Fibroblast of lung (primary cell): ENCODE results near the gene ABHD15. TPM values are rescaled to one million over a fixed set of nuclear protein-coding genes. Genes with fewer than 3 reads are reported as not detected.

Source experiments
- DNase-seq, 2 donors: peaks; one replicate each; pipeline versions ENCODE4 v3.0.0 to v3.0.0-alpha.2; 2010; ENCODE audit warnings: low read depth in 2 of 2
- H2AFZ ChIP-seq: 2 replicates; pipeline ENCODE4 v1.5.1; 2012; ENCODE audit warnings: low read length, control low read depth, inconsistent platforms
- H3K27ac ChIP-seq: 2 replicates; pipeline ENCODE4 v1.5.1; 2011; ENCODE audit warnings: low read length, control low read depth; ENCODE audit not compliant: insufficient read depth
- H3K27me3 ChIP-seq: 2 replicates; pipeline ENCODE4 v1.5.1; 2011; ENCODE audit warnings: mild to moderate bottlenecking, low read length; ENCODE audit not compliant: control insufficient read depth, insufficient read depth
- H3K36me3 ChIP-seq: 2 replicates; pipeline ENCODE4 v1.5.1; 2011; ENCODE audit warnings: low read length; ENCODE audit not compliant: control insufficient read depth, insufficient read depth
- H3K4me1 ChIP-seq: 2 replicates; pipeline ENCODE4 v1.5.1; 2011; ENCODE audit warnings: low read length; ENCODE audit not compliant: control insufficient read depth, insufficient read depth; ENCODE audit errors: extremely low read depth
- H3K4me2 ChIP-seq: 2 replicates; pipeline ENCODE4 v1.5.1; 2011; ENCODE audit warnings: low read length, control low read depth; ENCODE audit not compliant: insufficient read depth; ENCODE audit errors: extremely low read depth
- H3K4me3 ChIP-seq, 4 experiments: fragments of 200-600 bp in 1 of 4; sonication (generic) in 1 of 4; replicated peaks in 1 of 4; 2 replicates each; pipeline ENCODE4 v1.5.1; 2011 to 2016; ENCODE audit warnings: low read length in 4 of 4, low read depth in 3 of 4, mild to moderate bottlenecking in 3 of 4, control low read depth in 2 of 4, inconsistent platforms in 1 of 4, mixed read lengths in 1 of 4; ENCODE audit not compliant: insufficient read depth in 1 of 4; ENCODE audit errors: control extremely low read depth in 1 of 4
- H3K79me2 ChIP-seq: 2 replicates; pipeline ENCODE4 v1.5.1; 2012; ENCODE audit warnings: mild to moderate bottlenecking, low read length, inconsistent platforms; ENCODE audit not compliant: control insufficient read depth, insufficient read depth
- H3K9ac ChIP-seq: 2 replicates; pipeline ENCODE4 v1.5.1; 2011; ENCODE audit warnings: mild to moderate bottlenecking, low read length, control low read depth; ENCODE audit not compliant: insufficient read depth
- H3K9me3 ChIP-seq: 2 replicates; pipeline ENCODE4 v1.5.1; 2012; ENCODE audit warnings: low read depth, low read length; ENCODE audit not compliant: control insufficient read depth, insufficient read depth
- H4K20me1 ChIP-seq: 2 replicates; pipeline ENCODE4 v1.5.1; 2011; ENCODE audit warnings: low read length; ENCODE audit not compliant: control insufficient read depth, insufficient read depth; ENCODE audit errors: extremely low read depth
- EZH2 ChIP-seq: IDR thresholded peaks from 2 replicates; pipeline ENCODE4 v1.5.1; 2012; ENCODE audit warnings: low read length, control low read depth, mild to moderate bottlenecking; ENCODE audit errors: missing control alignments
- polyA plus RNA-seq, 2 donors: library from polyadenylated mRNA; depleted of rRNA in 1 of 2; stranded (reverse) in 1 of 2; unstranded in 1 of 2; fragments of >200 nt; gene quantifications; 2 replicates each; pipeline ENCODE4 v1.2.1, GENCODE V29; 2011 to 2012; ENCODE audit warnings: missing spikeins in 1 of 2
- total RNA-seq: library from RNA; depleted of rRNA; stranded (reverse); fragments of >200 nt; gene quantifications from 2 replicates; pipeline ENCODE4 v1.2.1, GENCODE V29; 2014
- TF ChIP-seq, protein P1 (sequence below), 2 donors: IDR thresholded peaks in 1 of 2; conservative IDR thresholded peaks in 1 of 2; 1 replicate in 1 of 2; 2 replicates in 1 of 2; pipeline ENCODE4 v1.5.1; 2011 to 2012; ENCODE audit warnings: low read length in 2 of 2, control low read depth in 1 of 2, inconsistent platforms in 1 of 2, low read depth in 1 of 2, mild to moderate bottlenecking in 1 of 2

ABHD15 gene
- total and polyA plus RNA-seq, 2 donors (not counting 1 experiment from before 2014, with no cell fraction given): 4.1 to 11.9 TPM

DNA sequence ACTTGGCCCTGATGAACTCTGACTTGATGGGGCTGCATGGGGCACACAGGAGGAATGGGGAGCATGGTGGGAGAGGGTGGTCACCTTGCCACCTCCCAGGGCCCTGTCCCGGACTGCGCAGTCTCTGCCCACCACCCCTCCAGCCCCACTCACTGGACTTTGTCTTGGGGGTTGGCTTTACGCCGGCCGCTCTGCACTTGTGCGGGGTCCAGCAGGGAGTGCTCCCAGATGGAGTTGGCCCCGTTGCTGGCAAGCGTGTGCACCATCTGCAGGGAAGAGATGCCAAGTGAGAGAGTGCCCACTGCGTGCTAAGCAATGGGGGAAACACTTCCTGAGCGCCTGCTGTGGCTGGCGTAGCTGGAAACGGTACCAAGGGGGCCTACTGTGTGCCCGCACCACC is 15.9 kb upstream of the ABHD15 start:
- Histone ChIP-seq H3K4me1 (peaks cover 4% of the 10 kb centered on the region), H2AFZ (no peak overlapping the region), H3K9me3 (no peaks in the 10 kb centered on the region), H3K27ac (no peak overlapping the region), H3K4me3 (no peak overlapping the region), H3K27me3 (no peaks in the 10 kb centered on the region), H3K9ac (no peak overlapping the region), H3K36me3 (peaks cover 16% of the 10 kb centered on the region), H3K79me2 (peaks cover 41% of the 10 kb centered on the region), H4K20me1 (no peaks in the 10 kb centered on the region), H3K4me2 (no peak overlapping the region)
- TF ChIP-seq EZH2: no peak
- TF ChIP-seq, protein P1, sequence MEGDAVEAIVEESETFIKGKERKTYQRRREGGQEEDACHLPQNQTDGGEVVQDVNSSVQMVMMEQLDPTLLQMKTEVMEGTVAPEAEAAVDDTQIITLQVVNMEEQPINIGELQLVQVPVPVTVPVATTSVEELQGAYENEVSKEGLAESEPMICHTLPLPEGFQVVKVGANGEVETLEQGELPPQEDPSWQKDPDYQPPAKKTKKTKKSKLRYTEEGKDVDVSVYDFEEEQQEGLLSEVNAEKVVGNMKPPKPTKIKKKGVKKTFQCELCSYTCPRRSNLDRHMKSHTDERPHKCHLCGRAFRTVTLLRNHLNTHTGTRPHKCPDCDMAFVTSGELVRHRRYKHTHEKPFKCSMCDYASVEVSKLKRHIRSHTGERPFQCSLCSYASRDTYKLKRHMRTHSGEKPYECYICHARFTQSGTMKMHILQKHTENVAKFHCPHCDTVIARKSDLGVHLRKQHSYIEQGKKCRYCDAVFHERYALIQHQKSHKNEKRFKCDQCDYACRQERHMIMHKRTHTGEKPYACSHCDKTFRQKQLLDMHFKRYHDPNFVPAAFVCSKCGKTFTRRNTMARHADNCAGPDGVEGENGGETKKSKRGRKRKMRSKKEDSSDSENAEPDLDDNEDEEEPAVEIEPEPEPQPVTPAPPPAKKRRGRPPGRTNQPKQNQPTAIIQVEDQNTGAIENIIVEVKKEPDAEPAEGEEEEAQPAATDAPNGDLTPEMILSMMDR (conservative IDR thresholded peaks at IDR 0.05 in 1 of 2, IDR thresholded peaks at IDR 0.05 in 1 of 2; ENCODE audit: low read depth in 1 of 2, low read length in 2 of 2): no peak
- no peak for DNase-seq

DNA sequence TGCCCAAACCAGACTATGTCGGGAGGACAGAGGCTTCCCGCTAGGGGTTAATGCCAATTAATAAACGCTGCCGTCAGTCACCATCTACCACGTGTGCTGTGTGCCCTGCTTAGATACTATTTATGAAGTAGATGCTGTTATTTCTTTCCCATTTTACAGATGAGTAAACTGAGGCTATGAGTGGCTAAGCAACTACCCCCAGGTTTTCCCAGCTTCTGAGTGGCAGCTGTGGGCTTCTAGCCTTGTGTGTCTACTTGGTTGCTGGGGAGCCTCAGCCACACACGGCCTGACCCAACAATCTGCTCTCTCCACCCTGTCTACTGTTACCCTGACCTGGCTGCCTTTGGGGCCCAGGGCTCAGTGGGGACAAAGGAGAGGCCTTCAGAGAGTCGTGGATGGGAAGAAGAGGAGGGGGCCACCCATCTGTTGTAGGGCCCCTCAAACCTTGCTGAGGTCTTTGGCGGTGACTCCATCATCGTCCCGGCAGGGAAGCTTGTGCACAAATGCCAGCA is 15.5 kb upstream of the ABHD15 start:
- H3K27me3 ChIP-seq: no peaks in the 10 kb centered on the region
- H4K20me1 ChIP-seq: no peaks in the 10 kb centered on the region
- no peak overlapping the region for H3K4me2 ChIP-seq
- peaks cover 36% of the 10 kb centered on the region for H3K79me2 ChIP-seq
- H3K9me3 ChIP-seq: no peaks in the 10 kb centered on the region
- peaks cover 4% of the 10 kb centered on the region for H3K4me1 ChIP-seq
- peaks cover 16% of the 10 kb centered on the region for H3K36me3 ChIP-seq
- no peak overlapping the region for H3K27ac ChIP-seq
- no peak for DNase-seq
- TF ChIP-seq, protein P1 (conservative IDR thresholded peaks at IDR 0.05 in 1 of 2, IDR thresholded peaks at IDR 0.05 in 1 of 2; ENCODE audit: low read depth in 1 of 2, low read length in 2 of 2): no peak
- TF ChIP-seq EZH2: no peak
- H3K4me3 ChIP-seq: no peak overlapping the region
- H3K9ac ChIP-seq: no peak overlapping the region
- H2AFZ ChIP-seq: no peak overlapping the region

DNA sequence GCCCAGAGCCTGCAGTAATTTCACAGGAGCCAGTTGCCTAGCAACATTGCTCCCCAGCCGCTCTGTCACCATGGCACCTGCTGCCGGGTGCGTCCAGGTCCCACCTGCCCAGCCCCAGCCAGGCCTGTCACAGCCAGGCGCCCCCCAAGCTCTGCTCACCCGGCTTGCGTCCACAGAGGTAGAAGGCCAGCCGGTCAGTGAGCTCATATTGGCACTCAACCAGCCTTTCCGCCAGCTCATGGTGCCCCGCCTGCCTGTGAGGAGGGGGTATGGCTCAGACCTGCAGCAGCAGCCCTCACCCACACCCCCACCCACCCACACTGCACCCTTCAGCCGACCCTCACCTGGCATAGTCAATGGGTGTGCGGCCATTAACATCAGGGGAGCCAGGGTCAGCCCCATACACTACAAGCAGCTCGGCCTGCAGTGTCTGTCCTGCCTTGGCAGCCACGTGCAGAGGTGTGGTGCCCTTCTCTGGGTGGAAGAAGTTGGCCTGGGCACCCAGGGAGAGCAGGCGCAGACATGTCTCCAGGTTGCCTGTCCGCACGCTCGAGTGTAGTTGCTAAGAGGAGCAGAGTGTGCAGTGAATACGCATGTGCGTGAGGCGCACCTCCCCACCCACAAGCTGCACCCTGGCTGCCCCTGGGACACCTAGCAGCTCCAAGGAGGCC is 14.9 kb upstream of the ABHD15 start:
- peaks cover 19% of the 10 kb centered on the region for H3K36me3 ChIP-seq
- no peak overlapping the region for H3K27ac ChIP-seq
- H2AFZ ChIP-seq: no peak overlapping the region
- H3K4me1 ChIP-seq: peaks cover 4% of the 10 kb centered on the region
- H3K9me3 ChIP-seq: no peaks in the 10 kb centered on the region
- no peaks in the 10 kb centered on the region for H4K20me1 ChIP-seq
- no peak for DNase-seq
- H3K79me2 ChIP-seq: peaks cover 30% of the 10 kb centered on the region
- no peaks in the 10 kb centered on the region for H3K27me3 ChIP-seq
- H3K9ac ChIP-seq: no peak overlapping the region
- TF ChIP-seq EZH2: no peak
- TF ChIP-seq, protein P1 (conservative IDR thresholded peaks at IDR 0.05 in 1 of 2, IDR thresholded peaks at IDR 0.05 in 1 of 2; ENCODE audit: low read depth in 1 of 2, low read length in 2 of 2): no peak
- no peak overlapping the region for H3K4me3 ChIP-seq
- no peak overlapping the region for H3K4me2 ChIP-seq
